ENCODE measurements around the gene SRPX2.

DNA sequence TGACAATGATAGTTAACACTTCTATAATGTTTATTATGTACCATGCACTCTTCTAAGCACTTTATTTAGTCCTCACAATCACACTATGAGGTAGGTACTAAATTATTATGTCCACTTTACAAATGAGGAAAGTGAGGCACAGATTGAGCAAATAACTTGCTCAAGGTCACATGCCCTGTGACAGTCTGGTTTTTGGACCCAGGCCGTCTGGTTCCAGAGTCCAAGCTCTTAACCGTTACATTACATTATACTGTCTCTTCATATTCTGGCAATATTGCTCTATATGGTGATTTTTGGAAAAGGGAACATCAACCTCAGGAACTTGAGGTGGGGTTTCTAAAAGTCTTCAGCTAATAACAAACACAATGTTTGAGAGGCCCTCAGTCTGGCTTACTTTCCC lies 75.1 kb downstream of the SRPX2 start:
- TF ChIP-seq, protein P1, sequence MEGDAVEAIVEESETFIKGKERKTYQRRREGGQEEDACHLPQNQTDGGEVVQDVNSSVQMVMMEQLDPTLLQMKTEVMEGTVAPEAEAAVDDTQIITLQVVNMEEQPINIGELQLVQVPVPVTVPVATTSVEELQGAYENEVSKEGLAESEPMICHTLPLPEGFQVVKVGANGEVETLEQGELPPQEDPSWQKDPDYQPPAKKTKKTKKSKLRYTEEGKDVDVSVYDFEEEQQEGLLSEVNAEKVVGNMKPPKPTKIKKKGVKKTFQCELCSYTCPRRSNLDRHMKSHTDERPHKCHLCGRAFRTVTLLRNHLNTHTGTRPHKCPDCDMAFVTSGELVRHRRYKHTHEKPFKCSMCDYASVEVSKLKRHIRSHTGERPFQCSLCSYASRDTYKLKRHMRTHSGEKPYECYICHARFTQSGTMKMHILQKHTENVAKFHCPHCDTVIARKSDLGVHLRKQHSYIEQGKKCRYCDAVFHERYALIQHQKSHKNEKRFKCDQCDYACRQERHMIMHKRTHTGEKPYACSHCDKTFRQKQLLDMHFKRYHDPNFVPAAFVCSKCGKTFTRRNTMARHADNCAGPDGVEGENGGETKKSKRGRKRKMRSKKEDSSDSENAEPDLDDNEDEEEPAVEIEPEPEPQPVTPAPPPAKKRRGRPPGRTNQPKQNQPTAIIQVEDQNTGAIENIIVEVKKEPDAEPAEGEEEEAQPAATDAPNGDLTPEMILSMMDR (IDR thresholded peaks at IDR 0.05) = no peak
- TF ChIP-seq CHD2 (IDR thresholded peaks at IDR 0.05; ENCODE audit: low read length, partially characterized antibody) (no peak), RAD21 (IDR thresholded peaks at IDR 0.05; ENCODE audit: low read length) (no peak), EP300 (IDR thresholded peaks at IDR 0.05; ENCODE audit: borderline replicate concordance in 1 of 2, low read depth in 1 of 2, low read length in 1 of 2) (no peak), EZH2phosphoT487 (IDR thresholded peaks at IDR 0.05; ENCODE audit: borderline replicate concordance, low read depth) (no peak), YY1 (IDR thresholded peaks at IDR 0.05; ENCODE audit: low read depth) (no peak), POLR2AphosphoS5 (IDR thresholded peaks at IDR 0.05; ENCODE audit: low read depth, low read length) (no peak), NFIC (IDR thresholded peaks at IDR 0.05; ENCODE audit: borderline replicate concordance) (no peak), GATA2 (CRISPR knock-in tag; IDR thresholded peaks at IDR 0.05) (no peak)
